WERI-Rb-1 (cell line): Measurements from ENCODE around the gene RGPD6.
"Not testable (repeated sequence)": the region's sequence is repeated elsewhere in the genome, so short reads cannot be mapped to it uniquely, and the experiment has no call there.

ENCODE experiments used
- DNase-seq: peaks from one replicate; pipeline ENCODE4 v3.0.0-alpha.2; 2020
- H3K27ac ChIP-seq: fragments of 250-450 bp; sonication (Bioruptor Pico); 2 replicates; pipeline ENCODE4 v1.5.1; 2020; ENCODE audit warnings: mild to moderate bottlenecking, moderate library complexity
- H3K27me3 ChIP-seq: fragments of 250-450 bp; sonication (Bioruptor Pico); 2 replicates; pipeline ENCODE4 v1.5.1; 2021; ENCODE audit warnings: mild to moderate bottlenecking, low read depth, moderate library complexity; ENCODE audit not compliant: insufficient read depth, severe bottlenecking
- H3K36me3 ChIP-seq: fragments of 250-450 bp; sonication (Bioruptor Pico); 2 replicates; pipeline ENCODE4 v1.5.1; 2020; ENCODE audit warnings: mild to moderate bottlenecking, moderate library complexity
- H3K4me3 ChIP-seq: 2 replicates; pipeline ENCODE4 v1.5.1; 2011; ENCODE audit warnings: low read depth, mild to moderate bottlenecking, control low read depth, low read length
- H3K9me3 ChIP-seq: fragments of 250-450 bp; sonication (Bioruptor Pico); 2 replicates; pipeline ENCODE4 v1.5.1; 2021; ENCODE audit warnings: mild to moderate bottlenecking, moderate library complexity; ENCODE audit not compliant: severe bottlenecking

The RGPD6 gene

GRCh38 chr2:110468921-110469320, 108.1 kb downstream of the RGPD6 start:
- H3K27ac ChIP-seq, H3K9me3 ChIP-seq, H3K4me3 ChIP-seq, DNase-seq, H3K36me3 ChIP-seq, H3K27me3 ChIP-seq: not testable (repeated sequence)

DNA sequence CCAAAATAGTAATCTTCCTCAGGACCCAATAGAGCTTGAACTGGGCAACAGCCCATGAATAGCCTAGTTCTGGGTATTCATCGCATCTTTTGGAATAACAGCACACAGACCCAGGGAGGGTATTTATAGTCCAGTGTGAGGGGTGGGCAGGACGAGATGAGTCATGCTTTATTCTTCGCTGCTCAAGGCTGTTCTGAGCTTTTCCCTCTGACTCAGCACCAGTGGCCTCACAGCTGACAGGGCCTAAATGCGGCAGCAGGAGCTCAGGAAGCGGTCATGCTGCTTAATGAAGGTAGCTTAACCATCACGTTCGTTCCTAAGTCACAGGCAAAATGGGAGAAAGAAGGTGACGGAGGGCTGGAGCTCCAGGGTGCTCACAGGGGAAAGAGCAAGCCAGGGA, 111.7 kb downstream of the RGPD6 start:
- not testable (repeated sequence) for DNase-seq, H3K36me3 ChIP-seq, H3K9me3 ChIP-seq, H3K4me3 ChIP-seq, H3K27me3 ChIP-seq, H3K27ac ChIP-seq
